Fibroblast of villous mesenchyme (primary cell): Measurements from ENCODE around the gene PKM. TPM values are rescaled to one million over a fixed set of nuclear protein-coding genes. Genes with fewer than 3 reads are reported as not detected.

Experiments
- DNase-seq: peaks from one replicate; pipeline ENCODE4 v3.0.0-alpha.2; 2010; ENCODE audit warnings: low read depth
- H3K4me3 ChIP-seq: 2 replicates; pipeline ENCODE4 v1.5.1; 2011; ENCODE audit warnings: low read depth, mild to moderate bottlenecking, low read length
- total RNA-seq: library from RNA; depleted of rRNA; stranded (reverse); fragments of >200 nt; gene quantifications from 2 replicates; pipeline ENCODE4 v1.2.3, GENCODE V29; 2012
- TF ChIP-seq, protein P1 (sequence below): IDR thresholded peaks from 2 replicates; pipeline ENCODE4 v1.5.1; 2012; ENCODE audit warnings: low read depth, mild to moderate bottlenecking, low read length; ENCODE audit not compliant: insufficient read depth

The PKM gene
- total RNA-seq, 1 donor: 2,239 TPM

DNA sequence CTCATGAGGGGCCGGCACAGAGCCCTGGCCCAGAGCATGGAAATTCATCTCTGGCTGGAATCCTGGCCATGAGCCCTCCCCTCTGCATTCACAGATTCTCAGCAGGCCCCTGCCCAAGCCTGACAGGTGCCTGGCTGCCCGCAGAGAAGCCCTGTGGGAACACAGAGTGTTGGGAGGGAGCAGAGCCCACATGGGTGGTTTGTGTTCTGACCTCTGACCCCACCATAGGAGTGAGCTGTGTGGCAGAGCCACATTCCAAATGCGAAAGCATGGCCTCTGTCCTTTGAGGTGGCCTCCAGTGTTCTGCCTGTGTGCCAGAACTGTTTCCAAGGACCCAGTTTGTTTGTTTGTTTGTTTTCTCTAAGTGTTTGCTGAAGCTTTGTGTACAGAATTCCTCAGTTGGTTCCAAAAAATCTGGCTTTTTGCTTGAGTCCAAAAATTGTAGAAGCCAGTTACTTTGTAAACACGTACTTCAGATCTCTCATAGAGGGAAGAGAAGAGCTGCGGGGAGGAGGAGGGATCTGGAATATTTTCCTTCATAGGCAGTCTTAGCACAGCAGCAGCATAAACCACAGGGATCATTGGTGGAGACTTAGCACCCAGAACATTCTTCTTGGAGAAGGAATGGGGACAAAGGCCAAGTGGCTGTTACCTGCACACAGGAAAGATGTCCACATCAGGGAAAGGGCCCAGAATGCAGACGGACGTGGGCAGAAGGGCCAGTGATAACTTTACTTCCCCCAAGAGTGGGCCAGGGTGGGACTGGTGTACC is 69.4 kb downstream of the PKM start:
- TF ChIP-seq, protein P1, sequence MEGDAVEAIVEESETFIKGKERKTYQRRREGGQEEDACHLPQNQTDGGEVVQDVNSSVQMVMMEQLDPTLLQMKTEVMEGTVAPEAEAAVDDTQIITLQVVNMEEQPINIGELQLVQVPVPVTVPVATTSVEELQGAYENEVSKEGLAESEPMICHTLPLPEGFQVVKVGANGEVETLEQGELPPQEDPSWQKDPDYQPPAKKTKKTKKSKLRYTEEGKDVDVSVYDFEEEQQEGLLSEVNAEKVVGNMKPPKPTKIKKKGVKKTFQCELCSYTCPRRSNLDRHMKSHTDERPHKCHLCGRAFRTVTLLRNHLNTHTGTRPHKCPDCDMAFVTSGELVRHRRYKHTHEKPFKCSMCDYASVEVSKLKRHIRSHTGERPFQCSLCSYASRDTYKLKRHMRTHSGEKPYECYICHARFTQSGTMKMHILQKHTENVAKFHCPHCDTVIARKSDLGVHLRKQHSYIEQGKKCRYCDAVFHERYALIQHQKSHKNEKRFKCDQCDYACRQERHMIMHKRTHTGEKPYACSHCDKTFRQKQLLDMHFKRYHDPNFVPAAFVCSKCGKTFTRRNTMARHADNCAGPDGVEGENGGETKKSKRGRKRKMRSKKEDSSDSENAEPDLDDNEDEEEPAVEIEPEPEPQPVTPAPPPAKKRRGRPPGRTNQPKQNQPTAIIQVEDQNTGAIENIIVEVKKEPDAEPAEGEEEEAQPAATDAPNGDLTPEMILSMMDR: no peak
- DNase-seq: no peak
- H3K4me3 ChIP-seq: no peak overlapping the region

DNA sequence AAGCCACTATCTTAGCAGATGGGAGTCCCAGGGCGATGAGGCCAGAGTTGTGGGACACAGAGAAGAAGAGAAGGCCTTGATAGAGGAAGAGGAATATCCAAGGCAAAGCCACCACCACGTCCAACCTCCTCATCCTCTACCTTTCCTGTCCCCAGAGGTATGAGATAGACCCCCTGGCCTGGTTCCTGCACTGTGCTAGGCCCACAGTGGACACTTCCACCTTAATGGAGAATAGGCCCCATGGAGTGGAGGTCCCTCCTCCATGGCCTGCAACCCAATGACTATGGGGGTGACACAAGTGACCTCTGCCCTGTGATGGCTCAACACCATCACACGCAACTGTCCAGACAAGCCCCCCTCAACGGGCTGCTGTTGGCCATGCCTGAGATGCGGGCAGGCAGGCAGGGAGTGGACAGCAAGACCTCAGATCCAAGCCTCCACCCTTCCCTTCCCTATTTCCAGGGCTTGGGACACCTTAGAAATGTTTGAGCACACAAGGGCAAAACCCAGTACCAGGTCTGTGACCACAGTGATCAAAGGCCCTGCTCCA is 70.2 kb downstream of the PKM start:
- no peak for DNase-seq
- H3K4me3 ChIP-seq: no peak overlapping the region
- TF ChIP-seq, protein P1: no peak

DNA sequence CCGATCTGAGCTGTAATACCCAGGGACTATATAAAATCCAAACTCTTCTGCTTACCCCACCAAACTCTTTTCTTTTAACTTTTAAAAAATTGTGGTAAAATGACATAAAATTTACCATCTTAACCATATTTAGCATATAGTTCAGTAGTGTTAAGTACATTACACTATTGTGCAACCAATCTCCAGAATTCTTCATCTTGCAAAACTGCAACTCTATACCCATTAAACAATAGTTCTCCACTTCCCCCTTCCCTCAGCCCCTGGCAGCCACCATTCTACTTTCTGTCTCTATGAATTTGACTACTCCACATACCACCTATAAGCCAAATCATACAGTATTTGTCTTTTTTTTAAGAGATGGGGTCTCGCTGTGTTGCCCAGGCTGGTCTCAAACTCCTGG is 74.1 kb downstream of the PKM start:
- H3K4me3 ChIP-seq: no peak overlapping the region
- DNase-seq: no peak
- TF ChIP-seq, protein P1: no peak

DNA sequence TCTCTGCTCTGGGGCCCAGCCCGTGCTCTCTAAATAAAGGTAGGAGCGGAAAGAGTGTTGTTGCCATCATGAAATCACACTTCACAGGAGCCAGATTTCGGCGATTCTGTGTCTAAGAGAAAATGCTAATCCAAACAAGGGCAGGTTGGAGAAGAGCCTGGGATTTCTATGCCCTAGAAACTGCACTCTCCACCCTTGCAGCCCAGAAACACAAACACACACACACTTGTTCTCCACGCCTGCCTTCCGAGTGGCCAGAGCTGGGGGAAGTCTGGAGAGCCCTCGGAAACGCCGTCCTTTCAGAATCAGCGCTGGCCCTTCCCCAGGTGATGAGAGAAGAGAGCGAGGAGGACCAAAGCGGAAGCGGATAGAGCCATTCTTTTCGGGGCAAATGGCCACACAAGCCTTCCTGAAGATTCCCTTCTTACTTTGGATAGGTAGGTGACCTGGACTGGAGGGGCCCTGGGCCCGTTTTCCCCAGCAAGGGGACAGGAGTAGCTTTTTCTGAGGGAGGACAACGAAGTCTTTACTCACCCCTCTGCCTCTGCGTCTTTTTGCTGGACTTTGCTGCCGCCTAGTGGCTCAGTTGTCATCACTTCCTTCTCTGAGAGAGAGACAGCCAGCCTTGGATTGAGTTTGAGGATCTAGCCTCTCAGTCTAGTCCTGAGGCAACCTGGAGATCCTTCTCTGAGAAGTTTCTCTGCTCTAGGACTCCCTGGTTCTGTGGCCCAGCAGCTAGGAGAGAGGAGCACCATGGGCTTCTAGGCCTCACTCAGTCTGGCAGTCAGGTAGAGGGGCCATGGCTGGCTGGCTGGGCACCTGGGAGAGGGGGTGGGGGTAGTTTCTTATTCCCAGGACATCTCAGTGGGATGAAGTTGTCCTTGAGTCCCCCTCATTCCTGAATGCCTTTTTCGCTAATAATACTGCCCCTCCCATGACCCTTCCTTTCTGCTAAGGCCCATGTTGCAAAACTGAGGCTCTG is 75.1 kb downstream of the PKM start:
- TF ChIP-seq, protein P1: peak; percentile 98
- peak; percentile 81 for DNase-seq
- H3K4me3 ChIP-seq: peak overlapping the region; percentile 59

DNA sequence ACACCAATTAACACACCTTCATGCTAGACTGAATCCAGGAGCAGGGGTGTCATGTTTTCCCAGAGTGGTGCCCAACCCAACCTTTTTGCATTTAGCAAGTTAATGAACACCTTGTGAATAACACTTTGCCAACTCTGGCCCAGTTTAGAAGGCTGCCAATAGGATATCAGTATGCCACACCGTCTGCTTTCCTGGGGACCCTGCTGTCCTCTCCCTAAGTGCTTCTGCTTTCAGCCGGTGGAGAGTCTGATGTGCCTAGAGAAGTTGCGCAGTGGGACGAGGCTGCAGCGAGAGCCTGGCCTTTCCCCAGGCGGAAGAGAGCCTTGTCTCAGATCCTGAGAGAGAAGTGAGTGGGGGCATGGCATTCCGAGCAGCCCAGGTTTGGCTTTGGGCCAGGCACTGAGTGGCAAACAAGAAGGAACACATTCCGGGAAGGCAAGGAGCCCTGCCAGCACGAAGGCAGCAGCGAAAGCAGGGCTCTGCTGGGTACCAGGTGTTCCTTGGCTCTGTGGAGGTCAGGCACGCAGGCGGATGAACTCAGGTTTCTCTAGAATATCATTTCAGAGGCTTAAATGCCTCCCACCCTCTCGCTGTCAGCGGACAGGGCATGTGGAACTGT is 75.9 kb downstream of the PKM start:
- peak overlapping the region; percentile 59 for H3K4me3 ChIP-seq
- DNase-seq: peak; percentile 16
- TF ChIP-seq, protein P1: no peak

DNA sequence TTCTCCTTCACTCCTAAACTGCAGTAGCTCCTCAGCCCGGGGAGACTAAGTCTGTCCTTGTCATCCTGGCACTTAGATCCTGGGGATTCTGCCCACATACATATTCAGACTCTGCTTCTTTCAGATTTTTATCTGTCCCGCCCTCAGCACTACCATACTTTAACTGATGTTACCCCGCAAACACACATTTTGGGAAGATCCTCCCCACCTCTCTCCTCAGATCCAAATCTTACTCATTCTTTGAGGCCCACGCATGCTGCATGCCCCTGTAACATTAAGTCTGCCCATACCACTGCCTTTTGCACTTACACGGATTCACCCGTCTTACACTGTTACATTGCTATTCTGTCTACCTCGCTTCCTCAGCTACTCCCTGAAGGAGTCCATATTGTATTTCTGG is 76.7 kb downstream of the PKM start:
- TF ChIP-seq, protein P1: no peak

More for the DNA sequence above, 76.7 kb downstream of the PKM start:
- DNase-seq: no peak
- no peak overlapping the region for H3K4me3 ChIP-seq
